Vagina (tissue), 2 donors: ENCODE results near the gene THAP5. TPM values are rescaled to one million over a fixed set of nuclear protein-coding genes. Genes with fewer than 3 reads are reported as not detected.

Source experiments
- DNase-seq, 2 donors: peaks; one replicate each; pipeline ENCODE4 v3.0.0-alpha.2; 2017; ENCODE audit errors: extremely low spot score in 2 of 2
- H3K27ac ChIP-seq: fragments of 200-600 bp; sonication (generic); one replicate; pipeline ENCODE4 v1.5.1; 2019
- H3K27me3 ChIP-seq: fragments of 200-600 bp; sonication (generic); one replicate; pipeline ENCODE4 v1.5.1; 2019
- H3K36me3 ChIP-seq, 2 donors: fragments of 200-600 bp; sonication (generic); one replicate each; pipeline ENCODE4 v1.5.1; 2017 to 2019
- H3K4me1 ChIP-seq: fragments of 200-600 bp; sonication (generic); one replicate; pipeline ENCODE4 v1.5.1; 2019
- H3K4me3 ChIP-seq, 2 donors: fragments of 200-600 bp; sonication (generic); 1 replicate in 1 of 2; 2 replicates in 1 of 2; pipeline ENCODE4 v1.5.1; 2016 to 2019
- H3K9me3 ChIP-seq: fragments of 200-600 bp; sonication (generic); one replicate; pipeline ENCODE4 v1.5.1; 2019
- CTCF ChIP-seq, 3 experiments: fragments of 450-650 bp in 2 of 3; fragments of 200-600 bp in 1 of 3; sonication (generic) in 1 of 3; IDR thresholded peaks; one replicate each; pipeline ENCODE4 v1.5.1; 2017 to 2019; ENCODE audit warnings: antibody characterized with exemption in 3 of 3, mild to moderate bottlenecking in 2 of 3, moderate library complexity in 2 of 3
- POLR2A ChIP-seq, 2 donors: fragments of 450-650 bp; IDR thresholded peaks; one replicate each; pipeline ENCODE4 v1.6.1; 2017; ENCODE audit warnings: antibody characterized with exemption in 2 of 2, mild to moderate bottlenecking in 2 of 2, moderate library complexity in 2 of 2
- POLR2AphosphoS5 ChIP-seq, 2 donors: sonication (generic); formaldehyde crosslinking; IDR thresholded peaks; one replicate each; pipeline ENCODE4 v1.9.0; 2017; ENCODE audit warnings: antibody characterized with exemption in 2 of 2, mild to moderate bottlenecking in 2 of 2, low read depth in 1 of 2; ENCODE audit not compliant: insufficient read depth in 1 of 2
- intact Hi-C: fragments of 100-400 bp; cut with DNase I; formaldehyde crosslinking; loops from one replicate; pipeline ENCODE4 v1.15.1; 2023
- total RNA-seq: library from RNA; depleted of rRNA; stranded (reverse); fragments of >200 nt; gene quantifications from one replicate; pipeline ENCODE4 v1.2.3, GENCODE V29; 2016

Gene THAP5
- total RNA-seq, 1 donor from 2014 or later: 14.5 TPM

- TF ChIP-seq POLR2A (IDR thresholded peaks at IDR 0.05) (no peak), POLR2AphosphoS5 (IDR thresholded peaks at IDR 0.05; ENCODE audit: insufficient read depth in 1 of 2, low read depth in 1 of 2) (no peak), CTCF (IDR thresholded peaks at IDR 0.05) (no peak)
- Histone ChIP-seq H3K9me3 (no peaks in the 10 kb centered on the region), H3K4me3 (peak overlapping the region; percentile 72 to 75), H3K27ac (peak overlapping the region; percentile 97), H3K4me1 (peaks cover 43% of the 10 kb centered on the region), H3K36me3 (no peaks in the 10 kb centered on the region), H3K27me3 (no peaks in the 10 kb centered on the region)
- intact Hi-C loops: loop anchor here (2.0 kb wide), 1 partner anchor 42 kb away; the partner anchor contains the start of genes DNAJB9 and THAP5
- DNase-seq: no peak
Measured at GRCh38 chr7:108526768-108527017, 42.8 kb downstream of the THAP5 start.

GRCh38 chr7:108525985-108526767 is 43.3 kb downstream of the THAP5 start, which contains the start of gene PNPLA8:
PNPLA8 (minus strand) TSS chr7:108526135; CDS start chr7:108515491, 10,644 bp downstream.
- DNase-seq: peak; percentile 100
- Histone ChIP-seq H3K4me1 (peaks cover 48% of the 10 kb centered on the region), H3K27me3 (no peaks in the 10 kb centered on the region), H3K4me3 (peak within 1 kb of the TSS; percentile 72 to 75), H3K36me3 (no peaks in the 10 kb centered on the region), H3K27ac (peak within 1 kb of the TSS; percentile 97), H3K9me3 (no peaks in the 10 kb centered on the region)
- peak; percentile 51 to 94 for TF ChIP-seq POLR2A (IDR thresholded peaks at IDR 0.05)
- TF ChIP-seq POLR2AphosphoS5 (IDR thresholded peaks at IDR 0.05; ENCODE audit: insufficient read depth in 1 of 2, low read depth in 1 of 2): peak; percentile 92 to 98
- no peak for TF ChIP-seq CTCF (IDR thresholded peaks at IDR 0.05)
- intact Hi-C loops: loop anchor here (2.0 kb wide), 1 partner anchor 43 kb away; the partner anchor contains the start of genes DNAJB9 and THAP5

GRCh38 chr7:108525327-108525984 is 44.0 kb downstream of the THAP5 start:
- Histone ChIP-seq H3K4me3 (peak overlapping the region; percentile 72 to 75), H3K4me1 (peaks cover 52% of the 10 kb centered on the region), H3K9me3 (no peaks in the 10 kb centered on the region), H3K36me3 (no peaks in the 10 kb centered on the region), H3K27me3 (no peaks in the 10 kb centered on the region), H3K27ac (peak overlapping the region; percentile 97)
- TF ChIP-seq POLR2A (IDR thresholded peaks at IDR 0.05) (no peak), CTCF (IDR thresholded peaks at IDR 0.05) (no peak), POLR2AphosphoS5 (IDR thresholded peaks at IDR 0.05; ENCODE audit: insufficient read depth in 1 of 2, low read depth in 1 of 2) (no peak)
- intact Hi-C loops: no loop called here
- DNase-seq: no peak

GRCh38 chr7:108522780-108523179 is 46.7 kb downstream of the THAP5 start:
- intact Hi-C loops: no loop called here
- H3K27me3 ChIP-seq: no peaks in the 10 kb centered on the region
- TF ChIP-seq POLR2AphosphoS5 (IDR thresholded peaks at IDR 0.05; ENCODE audit: insufficient read depth in 1 of 2, low read depth in 1 of 2) (no peak), CTCF (IDR thresholded peaks at IDR 0.05) (no peak), POLR2A (IDR thresholded peaks at IDR 0.05) (no peak)
- no peaks in the 10 kb centered on the region for H3K9me3 ChIP-seq
- H3K4me1 ChIP-seq: peaks cover 63% of the 10 kb centered on the region
- H3K27ac ChIP-seq: no peak overlapping the region
- no peak overlapping the region for H3K4me3 ChIP-seq
- peaks cover 0 to 6% of the 10 kb centered on the region in 2 donors for H3K36me3 ChIP-seq
- DNase-seq: no peak

GRCh38 chr7:108517951-108518350 is 51.6 kb downstream of the THAP5 start:
- Histone ChIP-seq H3K27ac (no peak overlapping the region), H3K4me3 (no peak overlapping the region), H3K27me3 (no peaks in the 10 kb centered on the region), H3K9me3 (no peaks in the 10 kb centered on the region), H3K36me3 (peaks cover 0 to 24% of the 10 kb centered on the region in 2 donors), H3K4me1 (peaks cover 33% of the 10 kb centered on the region)
- intact Hi-C loops: no loop called here
- DNase-seq: no peak
- TF ChIP-seq CTCF (IDR thresholded peaks at IDR 0.05) (no peak), POLR2AphosphoS5 (IDR thresholded peaks at IDR 0.05; ENCODE audit: insufficient read depth in 1 of 2, low read depth in 1 of 2) (no peak), POLR2A (IDR thresholded peaks at IDR 0.05) (no peak)
